DOHH2 (cell line): ENCODE data around the gene C4BPA.

Source experiments
- EZH2phosphoT487 ChIP-seq: fragments of 200-600 bp; sonication (generic); IDR thresholded peaks from 2 replicates; pipeline ENCODE4 v1.6.1; 2017; ENCODE audit warnings: borderline replicate concordance, mild to moderate bottlenecking, antibody characterized with exemption, low read length, moderate library complexity, mixed read lengths
- TF ChIP-seq, protein P1 (sequence below): fragments of 200-600 bp; sonication (generic); IDR thresholded peaks from one replicate; pipeline ENCODE4 v1.5.1; 2014; ENCODE audit warnings: antibody characterized with exemption, mild to moderate bottlenecking, low read depth, low read length; ENCODE audit not compliant: poor library complexity, severe bottlenecking

DNA sequence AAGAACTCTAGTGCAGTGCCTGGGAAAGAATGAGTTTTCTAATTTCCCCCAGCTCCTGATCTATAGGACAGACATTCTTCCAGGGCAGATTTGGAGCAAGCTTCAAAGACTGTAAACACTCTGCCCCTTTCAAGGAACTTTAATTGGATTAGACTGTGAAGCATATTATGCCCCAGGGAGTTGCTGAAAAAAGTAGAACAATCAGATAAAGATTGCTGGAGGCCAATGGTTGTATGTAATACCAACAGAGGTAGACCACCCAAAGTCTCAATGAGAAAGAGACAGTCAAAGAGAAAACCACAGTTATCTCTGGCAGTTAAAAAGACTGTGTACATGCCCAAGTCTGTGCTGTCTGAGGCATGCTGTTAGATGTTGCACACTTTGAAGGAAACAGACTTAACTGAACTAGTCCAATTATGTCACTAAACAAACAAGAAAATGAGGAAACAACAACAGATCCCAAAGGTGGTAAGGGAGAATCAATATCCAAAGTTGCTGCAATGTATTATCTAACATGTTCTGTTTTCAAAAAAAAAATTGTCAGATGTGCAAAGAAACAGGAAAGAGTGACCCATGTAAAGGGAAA, 24.4 kb downstream of the C4BPA start:
- TF ChIP-seq, protein P1, sequence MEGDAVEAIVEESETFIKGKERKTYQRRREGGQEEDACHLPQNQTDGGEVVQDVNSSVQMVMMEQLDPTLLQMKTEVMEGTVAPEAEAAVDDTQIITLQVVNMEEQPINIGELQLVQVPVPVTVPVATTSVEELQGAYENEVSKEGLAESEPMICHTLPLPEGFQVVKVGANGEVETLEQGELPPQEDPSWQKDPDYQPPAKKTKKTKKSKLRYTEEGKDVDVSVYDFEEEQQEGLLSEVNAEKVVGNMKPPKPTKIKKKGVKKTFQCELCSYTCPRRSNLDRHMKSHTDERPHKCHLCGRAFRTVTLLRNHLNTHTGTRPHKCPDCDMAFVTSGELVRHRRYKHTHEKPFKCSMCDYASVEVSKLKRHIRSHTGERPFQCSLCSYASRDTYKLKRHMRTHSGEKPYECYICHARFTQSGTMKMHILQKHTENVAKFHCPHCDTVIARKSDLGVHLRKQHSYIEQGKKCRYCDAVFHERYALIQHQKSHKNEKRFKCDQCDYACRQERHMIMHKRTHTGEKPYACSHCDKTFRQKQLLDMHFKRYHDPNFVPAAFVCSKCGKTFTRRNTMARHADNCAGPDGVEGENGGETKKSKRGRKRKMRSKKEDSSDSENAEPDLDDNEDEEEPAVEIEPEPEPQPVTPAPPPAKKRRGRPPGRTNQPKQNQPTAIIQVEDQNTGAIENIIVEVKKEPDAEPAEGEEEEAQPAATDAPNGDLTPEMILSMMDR, result no peak
- TF ChIP-seq EZH2phosphoT487, result no peak
